T47D (cell line): Measurements from ENCODE around the gene ZNF415.

Experiments used
- DNase-seq, 2 experiments: peaks; one replicate each; pipeline versions ENCODE4 v3.0.0 to v3.0.0-alpha.2; 2011 to 2012; ENCODE audit warnings: low read depth in 1 of 2, low spot score in 1 of 2
- JUND ChIP-seq: IDR thresholded peaks from 2 replicates; pipeline ENCODE4 v1.6.1; 2012; ENCODE audit warnings: low read depth
- in situ Hi-C: cut with HindIII; loops from 2 replicates; pipeline ENCODE4 v1.10.0; 2016; ENCODE audit warnings: low sequenced_read_pairs, low pct_unique_long_range_greater_than_20kb

The ZNF415 gene

GRCh38 chr19:53057904-53058580, 74.7 kb downstream of the ZNF415 start:
- TF ChIP-seq JUND, result no peak
- in situ Hi-C loops, result no loop called here
- peak; percentile 13 to 66 for DNase-seq
